Breast epithelium (tissue), 4 donors: Measurements from ENCODE around the gene SDF2. TPM values are rescaled to one million over a fixed set of nuclear protein-coding genes. Genes with fewer than 3 reads are reported as not detected.

Source experiments
- DNase-seq, 2 donors: peaks; one replicate each; pipeline ENCODE4 v3.0.0-alpha.2; 2019; ENCODE audit warnings: low spot score in 2 of 2
- H3K27ac ChIP-seq, 2 donors: fragments of 200-600 bp; sonication (generic) in 1 of 2; one replicate each; pipeline ENCODE4 v1.5.1; 2016 to 2019; ENCODE audit warnings: mild to moderate bottlenecking in 1 of 2
- H3K27me3 ChIP-seq, 2 donors: fragments of 200-600 bp; sonication (generic) in 1 of 2; one replicate each; pipeline versions ENCODE4 v1.5.1 to v1.6.0; 2017 to 2019; ENCODE audit warnings: control low read depth in 1 of 2, mild to moderate bottlenecking in 1 of 2
- H3K36me3 ChIP-seq: fragments of 200-600 bp; one replicate; pipeline ENCODE4 v1.5.1; 2019
- H3K4me1 ChIP-seq, 2 donors: fragments of 200-600 bp; sonication (generic); one replicate each; pipeline ENCODE4 v1.5.1; 2016 to 2019; ENCODE audit warnings: control low read depth in 1 of 2
- H3K4me3 ChIP-seq, 3 donors: fragments of 200-600 bp; sonication (generic); 1 replicate in 2 of 3; 2 replicates in 1 of 3; pipeline ENCODE4 v1.5.1; 2016 to 2019; ENCODE audit warnings: mild to moderate bottlenecking in 3 of 3, moderate library complexity in 2 of 3
- H3K9me3 ChIP-seq, 2 donors: fragments of 200-600 bp; sonication (generic) in 1 of 2; one replicate each; pipeline ENCODE4 v1.5.1; 2016 to 2019; ENCODE audit warnings: control low read depth in 1 of 2
- POLR2A ChIP-seq: fragments of 450-650 bp; IDR thresholded peaks from one replicate; pipeline ENCODE4 v1.6.1; 2016; ENCODE audit warnings: antibody characterized with exemption, mild to moderate bottlenecking, moderate library complexity
- POLR2AphosphoS5 ChIP-seq, 3 donors: sonication (generic); formaldehyde crosslinking; IDR thresholded peaks; one replicate each; pipeline ENCODE4 v1.6.1; 2017; ENCODE audit warnings: antibody characterized with exemption in 3 of 3
- intact Hi-C: fragments of 100-400 bp; cut with DNase I; formaldehyde crosslinking; loops from one replicate; pipeline ENCODE4 v1.15.1; 2023; ENCODE audit warnings: low total_unique reads
- total RNA-seq, 3 donors: library from RNA; depleted of rRNA; stranded (reverse); fragments of >200 nt; gene quantifications; one replicate each; pipeline ENCODE4 v1.1.0, GENCODE V29; 2016
- TF ChIP-seq, protein P1 (sequence below), 3 donors: fragments of 450-650 bp; IDR thresholded peaks; one replicate each; pipeline ENCODE4 v1.5.1; 2016 to 2017; ENCODE audit warnings: antibody characterized with exemption in 3 of 3, mild to moderate bottlenecking in 3 of 3, moderate library complexity in 3 of 3

The SDF2 gene
- total RNA-seq, 3 donors from 2014 or later, result 38.1 to 66.6 (median 54.1) TPM

GRCh38 chr17:28702026-28702751 is 40.5 kb upstream of the SDF2 start:
- Histone ChIP-seq H3K9me3 (no peaks in the 10 kb centered on the region), H3K4me1 (no peaks in the 10 kb centered on the region), H3K36me3 (peaks cover 19% of the 10 kb centered on the region), H3K27me3 (no peaks in the 10 kb centered on the region), H3K27ac (no peak overlapping the region), H3K4me3 (no peak overlapping the region)
- no peak for DNase-seq
- TF ChIP-seq POLR2AphosphoS5 (IDR thresholded peaks at IDR 0.05) (no peak), POLR2A (no peak)
- TF ChIP-seq, protein P1, sequence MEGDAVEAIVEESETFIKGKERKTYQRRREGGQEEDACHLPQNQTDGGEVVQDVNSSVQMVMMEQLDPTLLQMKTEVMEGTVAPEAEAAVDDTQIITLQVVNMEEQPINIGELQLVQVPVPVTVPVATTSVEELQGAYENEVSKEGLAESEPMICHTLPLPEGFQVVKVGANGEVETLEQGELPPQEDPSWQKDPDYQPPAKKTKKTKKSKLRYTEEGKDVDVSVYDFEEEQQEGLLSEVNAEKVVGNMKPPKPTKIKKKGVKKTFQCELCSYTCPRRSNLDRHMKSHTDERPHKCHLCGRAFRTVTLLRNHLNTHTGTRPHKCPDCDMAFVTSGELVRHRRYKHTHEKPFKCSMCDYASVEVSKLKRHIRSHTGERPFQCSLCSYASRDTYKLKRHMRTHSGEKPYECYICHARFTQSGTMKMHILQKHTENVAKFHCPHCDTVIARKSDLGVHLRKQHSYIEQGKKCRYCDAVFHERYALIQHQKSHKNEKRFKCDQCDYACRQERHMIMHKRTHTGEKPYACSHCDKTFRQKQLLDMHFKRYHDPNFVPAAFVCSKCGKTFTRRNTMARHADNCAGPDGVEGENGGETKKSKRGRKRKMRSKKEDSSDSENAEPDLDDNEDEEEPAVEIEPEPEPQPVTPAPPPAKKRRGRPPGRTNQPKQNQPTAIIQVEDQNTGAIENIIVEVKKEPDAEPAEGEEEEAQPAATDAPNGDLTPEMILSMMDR (IDR thresholded peaks at IDR 0.05), result no peak
- intact Hi-C loops, result no loop called here

GRCh38 chr17:28700830-28701492 is 39.3 kb upstream of the SDF2 start:
- no peak overlapping the region for H3K27ac ChIP-seq

GRCh38 chr17:28700278-28700677 is 38.6 kb upstream of the SDF2 start:
- no peak overlapping the region for H3K27ac ChIP-seq
- intact Hi-C loops, result no loop called here
- no peaks in the 10 kb centered on the region for H3K4me1 ChIP-seq
- TF ChIP-seq POLR2A (no peak), POLR2AphosphoS5 (IDR thresholded peaks at IDR 0.05) (no peak)
- TF ChIP-seq, protein P1 (IDR thresholded peaks at IDR 0.05), result no peak
- no peaks in the 10 kb centered on the region for H3K27me3 ChIP-seq
- H3K4me3 ChIP-seq, result no peak overlapping the region
- peaks cover 19% of the 10 kb centered on the region for H3K36me3 ChIP-seq
- H3K9me3 ChIP-seq, result no peaks in the 10 kb centered on the region
- no peak for DNase-seq

More at GRCh38 chr17:28700830-28701492, 39.3 kb upstream of the SDF2 start:
- no peaks in the 10 kb centered on the region for H3K4me1 ChIP-seq
- no peaks in the 10 kb centered on the region for H3K9me3 ChIP-seq
- H3K27me3 ChIP-seq, result no peaks in the 10 kb centered on the region
- DNase-seq, result no peak
- no peak overlapping the region for H3K4me3 ChIP-seq
- intact Hi-C loops, result no loop called here
- TF ChIP-seq POLR2A, result no peak
- H3K36me3 ChIP-seq, result peaks cover 19% of the 10 kb centered on the region

DNA sequence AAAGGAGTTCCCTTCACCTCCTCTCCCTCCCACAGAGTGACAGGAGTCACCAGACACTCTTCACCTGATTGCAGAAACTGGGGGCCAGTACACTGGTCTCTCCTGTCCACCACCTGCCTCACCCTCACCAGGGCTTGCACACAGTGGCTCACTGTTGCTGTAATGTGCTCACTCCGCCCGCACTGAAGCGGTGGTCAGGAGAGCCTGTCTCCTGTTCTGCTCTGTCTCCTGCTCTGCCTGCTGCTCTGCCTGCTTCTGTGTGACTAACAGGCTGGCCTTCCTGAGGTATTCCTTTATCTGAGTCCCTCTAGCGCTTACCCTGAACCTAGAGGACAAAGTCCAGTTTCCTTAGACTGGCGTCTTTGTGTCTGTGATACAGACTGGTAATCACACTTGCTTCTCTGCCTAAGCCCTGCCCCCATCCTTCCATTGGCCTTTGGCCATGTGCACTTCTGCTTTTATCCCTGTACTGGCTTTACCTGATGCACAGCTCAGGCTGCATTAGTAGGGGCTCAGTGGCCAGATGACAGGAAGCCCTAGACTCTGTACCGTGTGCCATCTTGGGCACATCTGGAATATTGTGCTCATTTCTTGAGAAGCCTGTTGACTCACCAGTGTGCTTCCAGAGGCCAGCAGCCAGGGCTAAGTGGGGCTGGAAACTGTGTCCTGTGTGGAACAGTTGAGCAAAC is 36.7 kb upstream of the SDF2 start:
- Histone ChIP-seq H3K9me3 (no peaks in the 10 kb centered on the region), H3K27ac (no peak overlapping the region), H3K36me3 (peaks cover 19% of the 10 kb centered on the region), H3K27me3 (no peaks in the 10 kb centered on the region), H3K4me3 (no peak overlapping the region), H3K4me1 (no peaks in the 10 kb centered on the region)
- no peak for DNase-seq
- TF ChIP-seq, protein P1 (IDR thresholded peaks at IDR 0.05), result no peak
- TF ChIP-seq POLR2A (no peak), POLR2AphosphoS5 (IDR thresholded peaks at IDR 0.05) (no peak)
- intact Hi-C loops, result no loop called here

DNA sequence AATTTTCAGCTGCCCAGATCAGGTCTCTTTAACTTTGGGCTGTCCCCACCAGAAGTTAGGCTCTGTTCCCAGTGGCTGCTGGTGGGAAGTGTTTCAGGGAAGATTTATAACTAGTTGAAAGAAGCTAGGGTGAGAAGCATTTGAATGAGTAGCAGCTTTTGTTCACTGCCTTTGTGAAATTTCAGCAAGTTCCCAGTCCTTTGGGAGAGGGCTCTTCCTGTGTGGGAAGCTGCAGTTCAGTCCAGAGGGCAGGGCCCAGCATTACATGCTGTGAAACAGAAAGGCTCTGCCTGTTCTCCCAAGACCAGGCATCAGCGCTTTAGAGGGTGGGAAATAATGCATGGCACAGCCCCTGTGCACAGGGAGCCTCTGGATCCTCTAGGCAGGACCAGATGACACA is 32.2 kb upstream of the SDF2 start:
- Histone ChIP-seq H3K4me3 (no peak overlapping the region), H3K9me3 (no peaks in the 10 kb centered on the region), H3K4me1 (no peaks in the 10 kb centered on the region), H3K36me3 (peaks cover 22% of the 10 kb centered on the region), H3K27me3 (no peaks in the 10 kb centered on the region), H3K27ac (no peak overlapping the region)
- intact Hi-C loops, result no loop called here
- DNase-seq, result no peak
- no peak for TF ChIP-seq POLR2AphosphoS5 (IDR thresholded peaks at IDR 0.05)
- TF ChIP-seq, protein P1 (IDR thresholded peaks at IDR 0.05), result no peak
- TF ChIP-seq POLR2A, result no peak
